OCI-LY1 (cell line): ENCODE data around the gene MSANTD3.

Experiments used
- CTCF ChIP-seq: fragments of 200-600 bp; sonication (generic), shearing (Covaris generic); IDR thresholded peaks from 2 replicates; pipeline ENCODE4 v1.5.1; 2017; ENCODE audit warnings: mild to moderate bottlenecking, antibody characterized with exemption, low read length, moderate library complexity, mixed read lengths
- EZH2 ChIP-seq: fragments of 200-600 bp; sonication (generic), shearing (Covaris generic); IDR thresholded peaks from 2 replicates; pipeline ENCODE4 v1.8.0; 2017; ENCODE audit warnings: borderline replicate concordance, mixed run types, mild to moderate bottlenecking, antibody characterized with exemption, low read length, moderate library complexity, mixed read lengths

GRCh38 chr9:100466171-100466828, 39.4 kb downstream of the MSANTD3 start:
- TF ChIP-seq CTCF (no peak), EZH2 (no peak)
